Prostate gland (tissue), 2 donors: ENCODE measurements around the gene ODAPH.
"Not testable (repeated sequence)": the region's sequence is repeated elsewhere in the genome, so short reads cannot be mapped to it uniquely, and the experiment has no call there.

ENCODE experiments used
- CTCF ChIP-seq, 4 experiments: fragments of 200-600 bp in 2 of 4; fragments of 450-650 bp in 2 of 4; sonication (generic) in 2 of 4; IDR thresholded peaks; 1 replicate in 3 of 4; 2 replicates in 1 of 4; pipeline ENCODE4 v1.5.1; 2016 to 2019; ENCODE audit warnings: antibody characterized with exemption in 4 of 4, mild to moderate bottlenecking in 2 of 4, moderate library complexity in 2 of 4
- POLR2A ChIP-seq: fragments of 450-650 bp; IDR thresholded peaks from one replicate; pipeline ENCODE4 v1.6.1; 2016; ENCODE audit warnings: antibody characterized with exemption, mild to moderate bottlenecking

DNA sequence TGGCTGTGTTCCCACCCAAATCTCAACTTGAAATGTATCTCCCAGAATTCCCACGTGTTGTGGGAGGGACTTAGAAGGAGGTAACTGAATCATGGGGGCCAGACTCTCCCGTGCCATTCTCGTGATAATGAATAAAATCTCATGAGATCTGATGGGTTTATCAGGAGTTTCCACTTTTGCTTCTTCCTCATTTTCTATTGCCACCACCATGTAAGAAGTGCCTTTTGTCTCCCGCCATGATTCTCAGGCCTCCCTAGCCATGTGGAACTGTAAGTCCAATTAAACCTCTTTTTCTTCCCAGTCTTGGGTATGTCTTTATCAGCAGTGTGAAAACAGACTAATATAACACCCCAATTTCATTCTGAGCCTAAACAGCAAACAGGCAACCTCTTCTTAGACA lies 46.3 kb upstream of the ODAPH start:
- not testable (repeated sequence) for TF ChIP-seq CTCF (IDR thresholded peaks at IDR 0.05); POLR2A
